VCaP (cell line): Measurements from ENCODE around the gene MZT2A.
"Not testable (repeated sequence)": the region's sequence is repeated elsewhere in the genome, so short reads cannot be mapped to it uniquely, and the experiment has no call there.

Experiments
- H3K27ac ChIP-seq: fragments of 450-650 bp; 2 replicates; pipeline ENCODE4 v1.5.1; 2017
- CTCF ChIP-seq: fragments of 450-650 bp; conservative IDR thresholded peaks from 2 replicates; pipeline ENCODE4 v1.5.1; 2017; ENCODE audit warnings: mild to moderate bottlenecking, moderate library complexity

Gene MZT2A

GRCh38 chr2:131516011-131516410 is 23.8 kb upstream of the MZT2A start:
- TF ChIP-seq CTCF: no peak
- H3K27ac ChIP-seq: no peak overlapping the region

- not testable (repeated sequence) for H3K27ac ChIP-seq
Measured at GRCh38 chr2:131515235-131515634, 23.0 kb upstream of the MZT2A start.

- H3K27ac ChIP-seq: not testable (repeated sequence)
Measured at GRCh38 chr2:131514408-131515166, 22.4 kb upstream of the MZT2A start.

GRCh38 chr2:131511969-131512870 is 20.0 kb upstream of the MZT2A start:
- H3K27ac ChIP-seq: not testable (repeated sequence)

- not testable (repeated sequence) for H3K27ac ChIP-seq
Measured at GRCh38 chr2:131511291-131511968, 19.2 kb upstream of the MZT2A start.

- TF ChIP-seq CTCF: no peak
- no peak overlapping the region for H3K27ac ChIP-seq
Measured at GRCh38 chr2:131509615-131510014, 17.4 kb upstream of the MZT2A start.

GRCh38 chr2:131504082-131504750 is 12.0 kb upstream of the MZT2A start:
- H3K27ac ChIP-seq: not testable (repeated sequence)

- not testable (repeated sequence) for H3K27ac ChIP-seq
Measured at GRCh38 chr2:131503587-131503986, 11.4 kb upstream of the MZT2A start.

- not testable (repeated sequence) for H3K27ac ChIP-seq
Measured at GRCh38 chr2:131498321-131498973, 6.2 kb upstream of the MZT2A start.

GRCh38 chr2:131495506-131495905 is 3.3 kb upstream of the MZT2A start:
- not testable (repeated sequence) for H3K27ac ChIP-seq

GRCh38 chr2:131493199-131493968 is 1.2 kb upstream of the MZT2A start:
- TF ChIP-seq CTCF: no peak
- peak overlapping the region; percentile 81 for H3K27ac ChIP-seq
